Hippocampal formation (tissue), 2 donors: ENCODE data around the gene PMP22.
A peak's percentile ranks its signal among the peaks of the same experiment; 100 is the strongest.
"Not testable (repeated sequence)": the region's sequence is repeated elsewhere in the genome, so short reads cannot be mapped to it uniquely, and the experiment has no call there.

Experiments
- DNase-seq, 2 donors: peaks; one replicate each; lab custom pipeline; 2025; lab: John Stamatoyannopoulos, UW

The PMP22 gene

DNA sequence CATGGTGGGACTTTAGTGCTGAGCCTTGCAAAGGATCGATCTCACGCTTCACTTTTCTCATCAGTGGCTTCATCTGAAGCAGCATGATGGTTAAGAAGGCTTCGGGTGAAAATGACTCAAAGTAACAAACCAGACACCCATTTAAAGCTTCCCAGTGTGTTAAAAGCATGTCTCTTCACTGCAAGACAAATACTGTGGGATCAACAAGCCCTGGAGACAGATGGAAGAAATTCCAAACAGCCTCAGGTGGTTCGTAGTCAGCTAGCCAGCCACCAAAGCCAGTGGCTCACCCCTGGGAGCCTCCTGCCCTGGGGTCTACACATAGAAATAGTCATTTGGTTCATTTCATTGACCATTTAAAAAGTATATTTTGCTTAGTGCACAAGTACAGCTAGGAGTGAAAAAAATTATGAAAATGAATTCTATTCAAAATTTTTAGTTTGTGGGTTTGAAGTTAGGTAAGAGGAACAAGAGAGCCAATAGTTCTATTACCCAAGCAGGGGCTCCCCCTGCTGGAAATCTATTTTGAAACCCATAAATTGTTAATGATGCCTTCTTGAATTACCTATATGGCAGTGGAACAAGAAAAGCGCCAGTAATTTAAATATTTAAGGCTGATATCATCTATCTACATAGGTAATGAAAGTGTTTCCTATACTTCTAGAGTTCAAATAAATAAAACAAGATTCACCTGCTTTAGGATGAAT is 51.6 kb downstream of the PMP22 start:
- DNase-seq: no peak

DNA sequence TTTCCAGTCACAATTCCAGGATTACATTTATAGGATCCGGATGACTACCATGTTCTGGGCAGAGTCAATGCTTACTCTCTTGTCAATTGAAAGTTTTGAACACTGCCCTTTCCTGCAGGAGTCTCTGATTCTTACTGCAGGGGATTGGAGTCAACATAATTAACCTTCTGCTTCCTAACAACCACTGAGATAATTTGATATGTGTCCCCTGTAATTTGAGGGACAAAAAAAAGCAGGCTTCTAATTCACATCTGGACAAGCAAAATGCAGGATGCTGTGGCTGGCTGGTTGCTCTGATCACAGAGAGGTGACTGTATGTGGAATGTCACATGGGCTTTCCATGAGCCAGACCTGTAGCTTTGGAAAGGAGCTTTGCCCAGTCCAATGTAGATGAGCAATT is 54.9 kb downstream of the PMP22 start:
- DNase-seq: no peak

GRCh38 chr17:15203062-15203461 is 62.1 kb downstream of the PMP22 start:
- DNase-seq: not testable (repeated sequence)

- not testable (repeated sequence) for DNase-seq
Measured at GRCh38 chr17:15200574-15200973, 64.6 kb downstream of the PMP22 start.

GRCh38 chr17:15197229-15197628 is 67.9 kb downstream of the PMP22 start:
- no peak for DNase-seq

GRCh38 chr17:15194859-15195277 is 70.3 kb downstream of the PMP22 start:
- DNase-seq: no peak

DNA sequence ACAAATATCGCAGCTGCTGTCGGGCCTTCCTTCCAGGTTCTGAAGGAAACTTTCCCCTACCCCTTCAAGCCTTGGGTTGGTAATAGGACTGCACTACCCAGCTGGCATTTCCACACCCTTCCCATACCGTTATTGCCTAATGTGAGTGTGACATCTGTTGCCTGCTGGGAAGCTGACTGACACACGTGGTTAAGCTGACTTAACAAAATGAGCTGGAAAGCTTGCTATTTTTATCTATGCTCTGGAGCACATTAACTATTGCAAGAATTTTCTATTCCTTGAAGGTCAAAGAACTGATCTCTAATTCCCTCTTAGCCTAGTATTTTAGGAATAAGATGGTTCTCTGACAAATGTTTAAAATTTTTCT is 79.5 kb downstream of the PMP22 start:
- DNase-seq: no peak

DNA sequence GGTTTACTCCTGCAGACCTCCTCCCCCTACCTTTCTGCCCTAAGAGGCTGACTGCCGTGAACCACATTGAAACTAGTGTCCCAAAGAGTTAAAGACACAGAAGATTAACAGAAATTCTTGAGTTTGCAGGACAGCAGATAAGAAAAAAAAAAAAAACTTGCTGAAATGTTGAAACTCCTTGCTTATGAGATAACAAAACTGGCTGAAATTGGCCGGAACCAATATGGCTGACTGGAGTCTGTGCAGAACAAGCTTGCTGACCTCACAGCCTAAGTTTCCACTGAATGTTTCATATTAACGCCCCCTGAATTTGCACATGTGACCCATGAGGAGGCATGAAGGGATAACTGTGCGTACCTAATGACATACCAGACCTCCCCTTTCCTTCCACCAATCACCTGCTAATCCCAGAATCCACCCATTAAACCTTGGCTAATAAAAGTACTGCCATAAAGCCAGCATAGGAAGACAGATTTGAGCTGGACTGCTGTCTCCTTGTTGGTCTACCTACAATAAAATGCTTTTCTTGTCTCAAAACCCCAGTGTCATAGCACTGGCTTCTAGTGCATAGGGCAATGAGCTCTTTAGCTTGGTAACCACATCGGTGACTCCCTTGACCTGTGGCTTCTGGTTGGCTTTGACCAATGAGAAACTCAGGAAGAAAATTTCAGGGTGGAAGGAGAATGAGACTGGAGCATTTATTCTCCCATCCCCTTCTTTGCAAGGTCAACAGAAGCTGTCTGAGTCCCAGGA is 80.1 kb downstream of the PMP22 start:
- DNase-seq: no peak

GRCh38 chr17:15181816-15182215 is 83.3 kb downstream of the PMP22 start:
- no peak for DNase-seq

DNA sequence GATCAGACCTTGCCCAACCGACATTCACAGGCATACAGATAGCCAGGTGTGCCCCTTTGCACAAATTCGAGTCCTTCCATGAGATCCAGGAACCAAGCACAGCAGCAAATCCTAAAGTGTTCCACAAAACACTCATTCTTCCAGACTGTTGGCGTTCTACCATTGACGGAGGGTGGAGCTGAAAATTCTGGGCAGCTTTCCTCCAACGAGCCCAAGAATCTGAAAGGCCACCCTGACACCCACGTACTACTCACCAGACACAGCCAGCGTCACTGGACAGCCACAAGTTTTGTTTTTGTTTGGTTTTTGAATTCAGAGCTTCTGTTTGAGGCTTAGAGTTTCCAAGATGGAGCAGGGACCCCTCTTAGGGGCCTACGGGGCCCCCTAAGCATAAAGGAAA is 83.8 kb downstream of the PMP22 start:
- DNase-seq: no peak

GRCh38 chr17:15180121-15180561 is 85.0 kb downstream of the PMP22 start:
- DNase-seq: peak in 1 of 2 donors; percentile 45
